K562 (cell line): Measurements from ENCODE around the gene IL21. TPM values are rescaled to one million over a fixed set of nuclear protein-coding genes. Genes with fewer than 3 reads are reported as not detected.

Source experiments
- polyA plus RNA-seq, 8 experiments: library from polyadenylated mRNA; depleted of rRNA in 4 of 8; stranded (reverse) in 5 of 8; unstranded in 3 of 8; fragments of >200 nt; fragmentation: Nextera tagmentation in 2 of 8; fragmentation: Illumina TruSeq in 1 of 8; extraction: Ambion mirVana in 2 of 8; extraction: Trizol in 1 of 8; gene quantifications; 2 replicates each; pipeline versions ENCODE4 v1.2.1 to v1.2.3, GENCODE V29; 2011 to 2014; ENCODE audit warnings: inconsistent platforms in 1 of 8, missing spikeins in 1 of 8
- total RNA-seq, 7 experiments: library from RNA; depleted of rRNA in 6 of 7; stranded (reverse); fragments of >200 nt in 6 of 7; fragmentation: Illumina TruSeq in 2 of 7; extraction: Trizol in 2 of 7; gene quantifications; 2 replicates each; pipeline versions ENCODE4 v1.2.1 to v1.2.3, GENCODE V29; 2011 to 2021; ENCODE audit warnings: low replicate concordance in 1 of 7

The IL21 gene
- total and polyA plus RNA-seq, 9 of the 15 experiments (the other 6 are each of a cell fraction or from before 2014, with no cell fraction given): not detected

Other genes with a start within 250 kb of the IL21 start
- not detected in 2 replicates for gene ADAD1, start 242.1 kb downstream of the IL21 start, total RNA-seq (2014; rRNA removed)
- gene ADAD1, start 242.1 kb downstream of the IL21 start, total RNA-seq (2014; rRNA removed; fragmentation: Illumina TruSeq; extraction: Trizol): not detected in 2 replicates
- not detected in 2 replicates for gene ADAD1, start 242.1 kb downstream of the IL21 start, total RNA-seq (2015; rRNA removed; fragmentation: Illumina TruSeq; extraction: Trizol)
- gene ADAD1, start 242.1 kb downstream of the IL21 start, total RNA-seq (2021): not detected in 2 replicates
- not detected in 2 replicates for gene ADAD1, start 242.1 kb downstream of the IL21 start, polyA plus RNA-seq (2011; rRNA removed)
- gene ADAD1, start 242.1 kb downstream of the IL21 start, polyA plus RNA-seq (2014; fragmentation: Illumina TruSeq; extraction: Trizol): not detected in 2 replicates
- not detected for gene ADAD1, start 242.1 kb downstream of the IL21 start, polyA plus RNA-seq (2014; fragmentation: Nextera tagmentation; extraction: Ambion mirVana)
- not detected in 2 replicates for gene ADAD1, start 242.1 kb downstream of the IL21 start, polyA plus RNA-seq (2014; rRNA removed)
- gene IL2, start 164.3 kb downstream of the IL21 start, total RNA-seq (2014; rRNA removed): not detected in 2 replicates
- not detected in 2 replicates for gene IL2, start 164.3 kb downstream of the IL21 start, total RNA-seq (2014; rRNA removed; fragmentation: Illumina TruSeq; extraction: Trizol)
- not detected in 2 replicates for gene IL2, start 164.3 kb downstream of the IL21 start, total RNA-seq (2015; rRNA removed; fragmentation: Illumina TruSeq; extraction: Trizol)
- gene IL2, start 164.3 kb downstream of the IL21 start, total RNA-seq (2021): 0.89 and 1.6 TPM in 2 replicates
- gene IL2, start 164.3 kb downstream of the IL21 start, polyA plus RNA-seq (2011; rRNA removed): not detected in 2 replicates
- gene IL2, start 164.3 kb downstream of the IL21 start, polyA plus RNA-seq (2014; fragmentation: Illumina TruSeq; extraction: Trizol): not detected in 2 replicates
- under 1 TPM in 1 of 2 experiments, not detected in 1; 0.11 TPM for gene IL2, start 164.3 kb downstream of the IL21 start, polyA plus RNA-seq (2014; fragmentation: Nextera tagmentation; extraction: Ambion mirVana)
- not detected in 2 replicates for gene IL2, start 164.3 kb downstream of the IL21 start, polyA plus RNA-seq (2014; rRNA removed)
- gene BBS12, start 111.6 kb upstream of the IL21 start, total RNA-seq (2014; rRNA removed): 2.7 and 2.9 TPM in 2 replicates
- gene BBS12, start 111.6 kb upstream of the IL21 start, total RNA-seq (2014; rRNA removed; fragmentation: Illumina TruSeq; extraction: Trizol): 4.4 and 4.8 TPM in 2 replicates
- gene BBS12, start 111.6 kb upstream of the IL21 start, total RNA-seq (2015; rRNA removed; fragmentation: Illumina TruSeq; extraction: Trizol): 5.3 and 5.5 TPM in 2 replicates
- gene BBS12, start 111.6 kb upstream of the IL21 start, total RNA-seq (2021): 3.0 and 3.1 TPM in 2 replicates
- gene BBS12, start 111.6 kb upstream of the IL21 start, polyA plus RNA-seq (2011; rRNA removed): 2.5 and 2.8 TPM in 2 replicates
- 3.3 and 3.5 TPM in 2 replicates for gene BBS12, start 111.6 kb upstream of the IL21 start, polyA plus RNA-seq (2014; fragmentation: Illumina TruSeq; extraction: Trizol)
- gene BBS12, start 111.6 kb upstream of the IL21 start, polyA plus RNA-seq (2014; fragmentation: Nextera tagmentation; extraction: Ambion mirVana): 1 to 10 TPM; 5.1 to 6.5 TPM
- gene BBS12, start 111.6 kb upstream of the IL21 start, polyA plus RNA-seq (2014; rRNA removed): 2.1 and 3.2 TPM in 2 replicates
- gene FGF2, start 205.8 kb upstream of the IL21 start, total RNA-seq (2014; rRNA removed): 5.1 and 7.2 TPM in 2 replicates
- gene FGF2, start 205.8 kb upstream of the IL21 start, total RNA-seq (2014; rRNA removed; fragmentation: Illumina TruSeq; extraction: Trizol): 11.9 and 13.5 TPM in 2 replicates
- gene FGF2, start 205.8 kb upstream of the IL21 start, total RNA-seq (2015; rRNA removed; fragmentation: Illumina TruSeq; extraction: Trizol): 9.1 and 10.8 TPM in 2 replicates
- 16.4 and 19.4 TPM in 2 replicates for gene FGF2, start 205.8 kb upstream of the IL21 start, total RNA-seq (2021)
- 7.9 and 15.1 TPM in 2 replicates for gene FGF2, start 205.8 kb upstream of the IL21 start, polyA plus RNA-seq (2011; rRNA removed)
- 8.3 and 9.2 TPM in 2 replicates for gene FGF2, start 205.8 kb upstream of the IL21 start, polyA plus RNA-seq (2014; fragmentation: Illumina TruSeq; extraction: Trizol)
- gene FGF2, start 205.8 kb upstream of the IL21 start, polyA plus RNA-seq (2014; fragmentation: Nextera tagmentation; extraction: Ambion mirVana): 1 to 10 TPM; 2.5 to 2.6 TPM
- gene FGF2, start 205.8 kb upstream of the IL21 start, polyA plus RNA-seq (2014; rRNA removed): 7.8 and 8.1 TPM in 2 replicates